Caco-2 (cell line): ENCODE data around the gene PTCD1. TPM values are rescaled to one million over a fixed set of nuclear protein-coding genes. Genes with fewer than 3 reads are reported as not detected.
A peak's percentile ranks its signal among the peaks of the same experiment; 100 is the strongest.

ENCODE experiments used
- BruUV-seq: library from RNA; stranded (reverse); fragments of 400-500 nt; replicated peaks from 2 replicates; lab custom pipeline; 2021; lab: Mats Ljungman, UMichigan
- CTCF ChIA-PET: fragments of 300-600 bp; sonication (Branson Sonifier 250); formaldehyde crosslinking; loops from one replicate; lab custom pipeline; 2022; ENCODE audit warnings: antibody characterized with exemption; lab: Charles Lee
- POLR2A ChIA-PET: fragments of 300-600 bp; sonication (Branson Sonifier 250); formaldehyde crosslinking; loops from one replicate; lab custom pipeline; 2022; ENCODE audit warnings: antibody characterized with exemption; lab: Charles Lee
- DNase-seq, 2 experiments: peaks; one replicate each; pipeline versions ENCODE4 v3.0.0 to v3.0.0-alpha.2; 2020 to 2022
- H3K27me3 ChIP-seq: replicated peaks from 2 replicates; pipeline ENCODE4 v1.6.0; 2011; ENCODE audit warnings: low read length; ENCODE audit not compliant: control insufficient read depth, insufficient read depth
- H3K36me3 ChIP-seq: 2 replicates; pipeline ENCODE4 v1.5.1; 2011; ENCODE audit warnings: low read length; ENCODE audit not compliant: control insufficient read depth, insufficient read depth
- H3K4me1 ChIP-seq: fragments of 250-450 bp; sonication (Bioruptor Pico); 2 replicates; pipeline ENCODE4 v1.5.1; 2020; ENCODE audit warnings: mild to moderate bottlenecking
- H3K4me3 ChIP-seq: 2 replicates; pipeline ENCODE4 v1.5.1; 2011; ENCODE audit warnings: low read depth, mild to moderate bottlenecking, control low read depth, low read length
- H3K9me3 ChIP-seq: fragments of 250-450 bp; sonication (Bioruptor Pico); 2 replicates; pipeline ENCODE4 v1.5.1; 2020; ENCODE audit warnings: mild to moderate bottlenecking, moderate library complexity
- H3K27ac Mint-ChIP-seq: one replicate; pipeline ENCODE4 v1.8.0; 2022; ENCODE audit warnings: mixed read lengths; ENCODE audit not compliant: unreplicated experiment
- H3K27me3 Mint-ChIP-seq: one replicate; pipeline ENCODE4 v1.8.0; 2022; ENCODE audit warnings: mixed read lengths; ENCODE audit not compliant: insufficient read depth, unreplicated experiment
- H3K36me3 Mint-ChIP-seq: one replicate; pipeline ENCODE4 v1.8.0; 2022; ENCODE audit warnings: mild to moderate bottlenecking, mixed read lengths; ENCODE audit not compliant: insufficient read depth, unreplicated experiment
- H3K4me1 Mint-ChIP-seq: one replicate; pipeline ENCODE4 v1.8.0; 2022; ENCODE audit warnings: low read depth, mixed read lengths; ENCODE audit not compliant: unreplicated experiment
- H3K4me3 Mint-ChIP-seq: one replicate; pipeline ENCODE4 v1.8.0; 2022; ENCODE audit warnings: mild to moderate bottlenecking, moderate library complexity, mixed read lengths; ENCODE audit not compliant: unreplicated experiment
- H3K9me3 Mint-ChIP-seq: one replicate; pipeline ENCODE4 v1.8.0; 2022; ENCODE audit warnings: mixed read lengths; ENCODE audit not compliant: unreplicated experiment
- intact Hi-C: fragments of 100-400 bp; cut with micrococcal nuclease; formaldehyde crosslinking; loops from one replicate; pipeline ENCODE4 v1.10.0; 2022; ENCODE audit not compliant: unreplicated experiment
- total RNA-seq: library from RNA; stranded (reverse); gene quantifications from 2 replicates; pipeline ENCODE4 v1.2.3, GENCODE V29; 2022
- TF ChIP-seq, protein P1 (sequence below), 2 experiments: fragments of 200-600 bp in 1 of 2; IDR thresholded peaks; 1 replicate in 1 of 2; 2 replicates in 1 of 2; pipeline versions ENCODE4 v1.5.1 to v1.8.0; 2011 to 2022; ENCODE audit warnings: antibody characterized with exemption in 1 of 2, control low read depth in 1 of 2, inconsistent platforms in 1 of 2, low read depth in 1 of 2, low read length in 1 of 2, mild to moderate bottlenecking in 1 of 2, moderate library complexity in 1 of 2; ENCODE audit not compliant: insufficient read depth in 1 of 2, severe bottlenecking in 1 of 2, unreplicated experiment in 1 of 2

The PTCD1 gene
- total RNA-seq, 1 experiment from 2014 or later: 59.6 TPM

GRCh38 chr7:99383791-99384370, 54.7 kb downstream of the PTCD1 start:
- intact Hi-C loops: no loop called here
- no peak overlapping the region for H3K4me3 ChIP-seq
- TF ChIP-seq, protein P1, sequence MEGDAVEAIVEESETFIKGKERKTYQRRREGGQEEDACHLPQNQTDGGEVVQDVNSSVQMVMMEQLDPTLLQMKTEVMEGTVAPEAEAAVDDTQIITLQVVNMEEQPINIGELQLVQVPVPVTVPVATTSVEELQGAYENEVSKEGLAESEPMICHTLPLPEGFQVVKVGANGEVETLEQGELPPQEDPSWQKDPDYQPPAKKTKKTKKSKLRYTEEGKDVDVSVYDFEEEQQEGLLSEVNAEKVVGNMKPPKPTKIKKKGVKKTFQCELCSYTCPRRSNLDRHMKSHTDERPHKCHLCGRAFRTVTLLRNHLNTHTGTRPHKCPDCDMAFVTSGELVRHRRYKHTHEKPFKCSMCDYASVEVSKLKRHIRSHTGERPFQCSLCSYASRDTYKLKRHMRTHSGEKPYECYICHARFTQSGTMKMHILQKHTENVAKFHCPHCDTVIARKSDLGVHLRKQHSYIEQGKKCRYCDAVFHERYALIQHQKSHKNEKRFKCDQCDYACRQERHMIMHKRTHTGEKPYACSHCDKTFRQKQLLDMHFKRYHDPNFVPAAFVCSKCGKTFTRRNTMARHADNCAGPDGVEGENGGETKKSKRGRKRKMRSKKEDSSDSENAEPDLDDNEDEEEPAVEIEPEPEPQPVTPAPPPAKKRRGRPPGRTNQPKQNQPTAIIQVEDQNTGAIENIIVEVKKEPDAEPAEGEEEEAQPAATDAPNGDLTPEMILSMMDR (IDR thresholded peaks at IDR 0.05; ENCODE audit: insufficient read depth in 1 of 2, low read depth in 1 of 2, low read length in 1 of 2, severe bottlenecking in 1 of 2, unreplicated experiment in 1 of 2): no peak
- H3K27ac Mint-ChIP-seq: peak overlapping the region; percentile 32
- no peak for DNase-seq
- POLR2A ChIA-PET: no interaction called here
- H3K36me3 ChIP-seq: no peaks in the 10 kb centered on the region; the same call in 1 of the 2 replicates
- H3K27me3 ChIP-seq: no peaks in the 10 kb centered on the region
- CTCF ChIA-PET: no interaction called here
- peaks cover 3% of the 10 kb centered on the region; the same call in 1 of the 2 replicates for H3K4me1 ChIP-seq
- no peaks in the 10 kb centered on the region for H3K9me3 Mint-ChIP-seq
- BruUV-seq: no TSS peak
- H3K27me3 Mint-ChIP-seq: no peaks in the 10 kb centered on the region
- no peak overlapping the region for H3K4me3 Mint-ChIP-seq
- no peaks in the 10 kb centered on the region for H3K4me1 Mint-ChIP-seq
- peaks cover 83% of the 10 kb centered on the region for H3K36me3 Mint-ChIP-seq
- H3K9me3 ChIP-seq: no peaks in the 10 kb centered on the region

GRCh38 chr7:99383203-99383602, 55.4 kb downstream of the PTCD1 start:
- POLR2A ChIA-PET: no interaction called here

GRCh38 chr7:99381664-99382075, 56.9 kb downstream of the PTCD1 start:
- Mint-ChIP-seq H3K36me3 (peaks cover 83% of the 10 kb centered on the region), H3K4me3 (no peak overlapping the region)
- CTCF ChIA-PET: no interaction called here

More at GRCh38 chr7:99383203-99383602, 55.4 kb downstream of the PTCD1 start:
- intact Hi-C loops: no loop called here
- H3K27ac Mint-ChIP-seq: no peak overlapping the region
- H3K9me3 Mint-ChIP-seq: no peaks in the 10 kb centered on the region
- H3K4me3 Mint-ChIP-seq: no peak overlapping the region
- H3K36me3 ChIP-seq: no peaks in the 10 kb centered on the region; the same call in 1 of the 2 replicates
- H3K4me3 ChIP-seq: no peak overlapping the region
- H3K4me1 ChIP-seq: peaks cover 3% of the 10 kb centered on the region; the same call in 1 of the 2 replicates
- H3K27me3 ChIP-seq: no peaks in the 10 kb centered on the region
- peaks cover 83% of the 10 kb centered on the region for H3K36me3 Mint-ChIP-seq
- BruUV-seq: no TSS peak
- H3K9me3 ChIP-seq: no peaks in the 10 kb centered on the region
- no peak for DNase-seq
- no peaks in the 10 kb centered on the region for H3K27me3 Mint-ChIP-seq
- TF ChIP-seq, protein P1 (IDR thresholded peaks at IDR 0.05; ENCODE audit: insufficient read depth in 1 of 2, low read depth in 1 of 2, low read length in 1 of 2, severe bottlenecking in 1 of 2, unreplicated experiment in 1 of 2): no peak
- CTCF ChIA-PET: no interaction called here
- no peaks in the 10 kb centered on the region for H3K4me1 Mint-ChIP-seq

More at GRCh38 chr7:99381664-99382075, 56.9 kb downstream of the PTCD1 start:
- DNase-seq: no peak
- no peaks in the 10 kb centered on the region for H3K27me3 ChIP-seq
- intact Hi-C loops: no loop called here
- TF ChIP-seq, protein P1 (IDR thresholded peaks at IDR 0.05; ENCODE audit: insufficient read depth in 1 of 2, low read depth in 1 of 2, low read length in 1 of 2, severe bottlenecking in 1 of 2, unreplicated experiment in 1 of 2): no peak
- Mint-ChIP-seq H3K4me1 (no peaks in the 10 kb centered on the region), H3K9me3 (no peaks in the 10 kb centered on the region), H3K27ac (no peak overlapping the region), H3K27me3 (no peaks in the 10 kb centered on the region)
- BruUV-seq: no TSS peak
- POLR2A ChIA-PET: no interaction called here
- H3K4me1 ChIP-seq: peaks cover 3% of the 10 kb centered on the region; the same call in 1 of the 2 replicates
- H3K36me3 ChIP-seq: no peaks in the 10 kb centered on the region; the same call in 1 of the 2 replicates
- H3K9me3 ChIP-seq: no peaks in the 10 kb centered on the region
- no peak overlapping the region for H3K4me3 ChIP-seq
